GM13976 (cell line): Measurements from ENCODE around the gene ZNF521.

Source experiments
- DNase-seq: peaks from one replicate; pipeline ENCODE4 v3.0.0; 2012; ENCODE audit warnings: low spot score
- in situ Hi-C: fragments of 300-500 bp; cut with MboI; formaldehyde crosslinking; loops from one replicate; pipeline ENCODE4 v1.12.0; 2022; ENCODE audit warnings: low sequenced_read_pairs, mixed read lengths, inconsistent platforms; ENCODE audit not compliant: unreplicated experiment
- TF ChIP-seq, protein P1 (sequence below): IDR thresholded peaks from 2 replicates; pipeline ENCODE4 v1.5.1; 2012; ENCODE audit warnings: borderline replicate concordance, mild to moderate bottlenecking; ENCODE audit not compliant: insufficient read depth; ENCODE audit errors: extremely low read depth, missing control alignments, control extremely low read depth

Gene ZNF521

DNA sequence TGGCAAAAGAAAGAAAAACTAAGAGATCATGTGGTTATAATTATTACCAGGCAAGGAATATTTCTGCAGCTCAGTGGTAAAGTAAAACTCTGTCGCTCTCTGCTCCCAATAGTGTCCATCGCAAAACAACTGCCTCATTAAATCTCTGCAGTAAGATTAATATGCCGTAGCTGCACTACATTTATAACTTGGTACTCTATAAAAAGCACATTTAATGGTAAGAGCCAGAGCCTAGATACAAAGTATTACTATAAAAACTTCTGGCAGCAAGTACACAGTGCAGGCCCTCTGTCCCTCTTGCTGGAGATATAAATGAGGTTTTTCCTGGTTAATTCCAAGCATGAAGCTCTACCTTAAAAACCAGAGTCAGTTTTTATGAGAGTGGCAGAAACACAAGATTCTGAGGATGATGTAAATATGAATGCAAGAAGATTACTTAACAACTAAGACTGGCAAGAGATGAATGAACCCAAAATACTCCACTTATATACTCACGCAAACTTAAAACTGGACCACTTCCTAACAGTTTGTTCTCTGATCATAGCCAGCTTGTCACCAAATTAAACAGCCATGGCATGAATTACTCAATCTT lies 25.5 kb downstream of the ZNF521 start:
- in situ Hi-C loops: no loop called here
- TF ChIP-seq, protein P1, sequence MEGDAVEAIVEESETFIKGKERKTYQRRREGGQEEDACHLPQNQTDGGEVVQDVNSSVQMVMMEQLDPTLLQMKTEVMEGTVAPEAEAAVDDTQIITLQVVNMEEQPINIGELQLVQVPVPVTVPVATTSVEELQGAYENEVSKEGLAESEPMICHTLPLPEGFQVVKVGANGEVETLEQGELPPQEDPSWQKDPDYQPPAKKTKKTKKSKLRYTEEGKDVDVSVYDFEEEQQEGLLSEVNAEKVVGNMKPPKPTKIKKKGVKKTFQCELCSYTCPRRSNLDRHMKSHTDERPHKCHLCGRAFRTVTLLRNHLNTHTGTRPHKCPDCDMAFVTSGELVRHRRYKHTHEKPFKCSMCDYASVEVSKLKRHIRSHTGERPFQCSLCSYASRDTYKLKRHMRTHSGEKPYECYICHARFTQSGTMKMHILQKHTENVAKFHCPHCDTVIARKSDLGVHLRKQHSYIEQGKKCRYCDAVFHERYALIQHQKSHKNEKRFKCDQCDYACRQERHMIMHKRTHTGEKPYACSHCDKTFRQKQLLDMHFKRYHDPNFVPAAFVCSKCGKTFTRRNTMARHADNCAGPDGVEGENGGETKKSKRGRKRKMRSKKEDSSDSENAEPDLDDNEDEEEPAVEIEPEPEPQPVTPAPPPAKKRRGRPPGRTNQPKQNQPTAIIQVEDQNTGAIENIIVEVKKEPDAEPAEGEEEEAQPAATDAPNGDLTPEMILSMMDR: no peak
- DNase-seq: no peak

- in situ Hi-C loops: no loop called here
- DNase-seq: no peak
- TF ChIP-seq, protein P1: no peak
Observed at GRCh38 chr18:25322806-25323205, 29.2 kb downstream of the ZNF521 start.

DNA sequence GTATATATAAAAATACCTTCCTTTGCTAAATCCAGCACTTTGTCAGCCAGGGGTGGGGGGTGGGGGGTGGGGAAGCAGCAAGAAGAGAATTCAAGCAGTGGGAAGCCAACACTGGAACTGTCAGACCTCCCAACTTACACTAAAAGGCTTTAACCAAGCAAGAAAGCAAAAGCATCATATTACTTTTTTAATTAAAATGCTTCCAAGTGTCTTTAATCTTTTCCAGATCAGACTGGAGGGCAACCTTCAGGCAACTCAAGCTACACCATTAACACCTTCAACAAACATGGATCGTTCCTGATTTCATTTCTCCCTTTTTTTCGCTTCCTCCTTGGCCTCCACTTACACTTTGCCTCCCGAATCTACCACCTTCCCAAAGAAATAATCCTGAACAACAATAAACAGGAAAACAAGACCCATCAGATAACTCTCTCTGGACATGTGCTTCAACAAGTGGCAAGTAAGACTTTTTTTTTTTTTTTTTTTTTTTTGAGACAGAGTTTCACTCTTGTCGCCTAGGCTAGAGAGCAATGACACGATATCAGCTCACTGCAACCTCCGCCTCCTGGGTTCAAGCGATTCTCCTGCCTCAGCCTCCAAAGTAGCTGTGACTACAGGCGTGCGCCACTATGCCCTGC lies 35.5 kb downstream of the ZNF521 start:
- no peak for DNase-seq
- in situ Hi-C loops: no loop called here
- TF ChIP-seq, protein P1: no peak

DNA sequence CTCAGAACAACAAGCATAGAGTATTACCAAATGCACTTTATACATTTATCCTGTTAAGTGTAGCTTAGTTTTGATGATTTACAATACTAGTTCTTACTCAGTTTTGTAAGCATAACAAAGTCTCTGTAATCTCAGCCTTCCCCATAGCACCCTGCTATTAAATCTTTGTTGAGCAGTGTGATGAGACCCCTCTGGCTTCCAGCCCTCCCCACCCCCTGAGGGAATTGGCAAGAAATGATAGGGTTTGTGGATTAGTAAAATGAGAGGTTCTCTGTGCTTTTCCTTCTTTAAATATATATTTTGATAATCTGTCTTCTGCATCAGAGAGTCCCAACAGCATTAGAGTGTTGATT lies 37.2 kb downstream of the ZNF521 start:
- in situ Hi-C loops: no loop called here
- DNase-seq: no peak
- TF ChIP-seq, protein P1: no peak

GRCh38 chr18:25314151-25314837 lies 37.7 kb downstream of the ZNF521 start:
- in situ Hi-C loops: no loop called here
- no peak for DNase-seq
- TF ChIP-seq, protein P1: no peak

DNA sequence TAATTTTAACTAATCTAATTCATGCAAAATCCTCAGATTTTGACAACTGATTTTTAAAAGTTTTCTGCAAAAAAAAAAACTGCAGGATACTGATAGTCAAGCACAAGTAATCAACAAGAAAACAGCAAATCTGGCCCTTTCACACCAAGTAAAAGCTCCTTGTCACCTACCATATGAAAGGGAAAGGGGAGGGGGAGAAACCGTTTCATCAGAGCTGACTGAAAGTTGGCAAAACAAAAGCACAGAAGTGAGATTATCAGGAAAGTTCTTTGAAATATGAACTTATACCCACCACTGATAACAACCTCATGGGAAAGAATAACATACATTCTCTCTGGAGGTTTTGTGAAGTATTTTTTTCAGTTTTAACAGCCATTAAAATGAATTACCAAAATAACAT lies 38.7 kb downstream of the ZNF521 start:
- in situ Hi-C loops: no loop called here
- DNase-seq: no peak
- TF ChIP-seq, protein P1: no peak
